A673 (cell line): Measurements from ENCODE around the gene CBLN3.

Source experiments
- CTCF ChIP-seq: fragments of 300-800, 200-600 bp; sonication (generic); conservative IDR thresholded peaks from 2 replicates; pipeline ENCODE4 v1.5.1; 2017; ENCODE audit warnings: low read depth, mild to moderate bottlenecking, antibody characterized with exemption, low read length, moderate library complexity, mixed read lengths
- EZH2 ChIP-seq: fragments of 200-600 bp; sonication (generic); IDR thresholded peaks from 2 replicates; pipeline ENCODE4 v1.6.1; 2017; ENCODE audit warnings: borderline replicate concordance, low read depth, mild to moderate bottlenecking, mixed read lengths, antibody characterized with exemption, low read length; ENCODE audit not compliant: poor library complexity, severe bottlenecking

- TF ChIP-seq EZH2 (no peak), CTCF (no peak)
Measured at GRCh38 chr14:24426912-24427536, 2.4 kb downstream of the CBLN3 start.
